ENCODE results near the gene CEP170. TPM values are rescaled to one million over a fixed set of nuclear protein-coding genes. Genes with fewer than 3 reads are reported as not detected.

The CEP170 gene
- total RNA-seq, 1 experiment from 2014 or later = 55.2 TPM

DNA sequence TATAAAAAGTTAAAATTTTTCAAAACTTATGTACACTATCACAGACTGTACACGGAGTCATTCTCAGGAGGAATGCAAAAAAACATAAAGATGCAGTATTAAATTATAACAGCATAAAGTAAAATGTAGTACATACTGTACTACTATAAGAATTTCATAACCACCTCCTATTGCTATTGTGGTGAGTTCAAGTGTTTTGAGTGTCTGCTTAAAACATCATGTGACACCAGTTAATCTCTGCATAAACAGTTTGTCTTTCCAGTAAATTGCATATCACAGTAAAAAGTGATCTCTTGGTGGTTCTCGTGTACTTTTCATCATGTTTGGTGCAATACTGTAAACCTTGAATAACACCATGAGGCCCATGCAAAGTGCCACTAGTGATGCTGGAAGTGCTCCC, 46.0 kb upstream of the CEP170 start:
- H3K4me1 ChIP-seq (ENCODE audit: control insufficient read depth in 1 of 2, insufficient read depth in 2 of 2, low read length in 2 of 2) = no peaks in the 10 kb centered on the region
- H3K9me2 ChIP-seq (ENCODE audit: insufficient read depth) = no peaks in the 10 kb centered on the region
- no peak overlapping the region for H3K9ac ChIP-seq (ENCODE audit: low read length)
- RAD21 ChIA-PET (ENCODE audit: low non-redundant PET in 1 of 2, low total read pairs in 2 of 2, uncharacterized antibody in 2 of 2, unreplicated experiment in 2 of 2) = no interaction called here
- no peak overlapping the region for H3K4me2 ChIP-seq (ENCODE audit: low read length)
- ATAC-seq (no peak), DNase-seq (ENCODE audit: low read depth, low spot score) (no peak)
- H3K9me3 ChIP-seq (ENCODE audit: control insufficient read depth in 1 of 2, insufficient read depth in 1 of 2, low read depth in 1 of 2, low read length in 2 of 2) = no peaks in the 10 kb centered on the region
- CTCF ChIA-PET = no interaction called here
- no peak overlapping the region for H3K4me3 ChIP-seq (replicated peaks in 1 of 2; ENCODE audit: low read depth in 1 of 2, low read length in 2 of 2)
- BruUV-seq (replicated peaks) = no TSS peak
- no peaks in the 10 kb centered on the region for H3K27me3 ChIP-seq (ENCODE audit: insufficient read depth, low read length)
- no peak for TF ChIP-seq POLR2AphosphoS5 (IDR thresholded peaks at IDR 0.05; ENCODE audit: low read depth, low read length)
- no peak for TF ChIP-seq EZH2 (IDR thresholded peaks at IDR 0.05)
- no peak for TF ChIP-seq YY1 (IDR thresholded peaks at IDR 0.05; ENCODE audit: extremely low read depth, insufficient replicate concordance, low read depth, low read length)
- TF ChIP-seq FOSL1 (IDR thresholded peaks at IDR 0.05; ENCODE audit: low read depth) = no peak
- TF ChIP-seq SP1 (IDR thresholded peaks at IDR 0.05; ENCODE audit: low read depth) = no peak
- no peak for TF ChIP-seq TCF7L2 (IDR thresholded peaks at IDR 0.05; ENCODE audit: borderline replicate concordance, extremely low read depth, insufficient read depth, insufficient read length)
- no peak for TF ChIP-seq CBX3 (IDR thresholded peaks at IDR 0.05; ENCODE audit: low read depth)
- TF ChIP-seq SRF (IDR thresholded peaks at IDR 0.05; ENCODE audit: low read depth) = no peak
- no peak for TF ChIP-seq ELF1 (IDR thresholded peaks at IDR 0.05; ENCODE audit: borderline replicate concordance, low read depth)
- no peaks in the 10 kb centered on the region for H3K36me3 ChIP-seq (ENCODE audit: control insufficient read depth in 1 of 2, insufficient read depth in 2 of 2, low read length in 2 of 2)
- POLR2A ChIA-PET = no interaction called here
- H3K27ac ChIP-seq (ENCODE audit: low read depth, low read length) = no peak overlapping the region
- H2AFZ ChIP-seq (ENCODE audit: low read depth, low read length, poor library complexity, severe bottlenecking) = no peak overlapping the region
- H4K20me1 ChIP-seq (ENCODE audit: insufficient read depth) = no peaks in the 10 kb centered on the region
- H3K79me2 ChIP-seq (ENCODE audit: insufficient read depth, low read length) = no peaks in the 10 kb centered on the region
- intact Hi-C loops (cut with micrococcal nuclease) = no loop called here

DNA sequence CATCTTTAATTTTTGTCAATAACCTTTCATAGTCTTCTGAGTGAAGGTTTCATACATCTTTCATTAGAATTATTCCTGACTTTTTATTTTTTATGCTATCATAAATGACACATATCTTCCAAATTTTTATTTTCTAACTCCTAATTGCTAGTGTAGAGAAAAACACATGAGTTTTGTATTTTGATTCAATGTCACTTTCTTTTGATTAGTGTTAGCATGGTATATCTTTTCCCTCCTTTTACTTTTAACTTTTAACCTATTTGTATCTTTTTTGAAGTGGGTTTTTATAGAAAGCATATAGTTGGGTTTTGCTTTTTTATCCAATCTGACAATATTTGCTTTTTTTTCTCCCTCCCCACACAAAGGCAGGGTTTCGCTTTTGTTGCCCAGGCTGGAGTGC, 44.0 kb upstream of the CEP170 start:
- Histone ChIP-seq H3K9me2 (ENCODE audit: insufficient read depth) (no peaks in the 10 kb centered on the region), H3K36me3 (ENCODE audit: control insufficient read depth in 1 of 2, insufficient read depth in 2 of 2, low read length in 2 of 2) (no peaks in the 10 kb centered on the region), H3K27ac (ENCODE audit: low read depth, low read length) (no peak overlapping the region), H3K4me3 (replicated peaks in 1 of 2; ENCODE audit: low read depth in 1 of 2, low read length in 2 of 2) (no peak overlapping the region), H3K27me3 (ENCODE audit: insufficient read depth, low read length) (no peaks in the 10 kb centered on the region), H2AFZ (ENCODE audit: low read depth, low read length, poor library complexity, severe bottlenecking) (no peak overlapping the region), H3K9me3 (ENCODE audit: control insufficient read depth in 1 of 2, insufficient read depth in 1 of 2, low read depth in 1 of 2, low read length in 2 of 2) (no peaks in the 10 kb centered on the region), H3K9ac (ENCODE audit: low read length) (no peak overlapping the region), H3K4me1 (ENCODE audit: control insufficient read depth in 1 of 2, insufficient read depth in 2 of 2, low read length in 2 of 2) (no peaks in the 10 kb centered on the region), H3K4me2 (ENCODE audit: low read length) (no peak overlapping the region), H4K20me1 (ENCODE audit: insufficient read depth) (no peaks in the 10 kb centered on the region), H3K79me2 (ENCODE audit: insufficient read depth, low read length) (no peaks in the 10 kb centered on the region)
- TF ChIP-seq SRF (IDR thresholded peaks at IDR 0.05; ENCODE audit: low read depth) (no peak), CTCF (IDR thresholded peaks at IDR 0.05 in 2 of 3, conservative IDR thresholded peaks at IDR 0.05 in 1 of 3; ENCODE audit: borderline replicate concordance in 1 of 3, insufficient read depth in 1 of 3, low read depth in 2 of 3, low read length in 2 of 3) (no peak), EZH2phosphoT487 (IDR thresholded peaks at IDR 0.05; ENCODE audit: borderline replicate concordance) (no peak), ZNF274 (IDR thresholded peaks at IDR 0.05; ENCODE audit: low read depth, low read length) (no peak), RAD21 (IDR thresholded peaks at IDR 0.05; ENCODE audit: low read depth) (no peak), CEBPB (IDR thresholded peaks at IDR 0.05; ENCODE audit: low read depth) (no peak)
- TF ChIP-seq, protein P1, sequence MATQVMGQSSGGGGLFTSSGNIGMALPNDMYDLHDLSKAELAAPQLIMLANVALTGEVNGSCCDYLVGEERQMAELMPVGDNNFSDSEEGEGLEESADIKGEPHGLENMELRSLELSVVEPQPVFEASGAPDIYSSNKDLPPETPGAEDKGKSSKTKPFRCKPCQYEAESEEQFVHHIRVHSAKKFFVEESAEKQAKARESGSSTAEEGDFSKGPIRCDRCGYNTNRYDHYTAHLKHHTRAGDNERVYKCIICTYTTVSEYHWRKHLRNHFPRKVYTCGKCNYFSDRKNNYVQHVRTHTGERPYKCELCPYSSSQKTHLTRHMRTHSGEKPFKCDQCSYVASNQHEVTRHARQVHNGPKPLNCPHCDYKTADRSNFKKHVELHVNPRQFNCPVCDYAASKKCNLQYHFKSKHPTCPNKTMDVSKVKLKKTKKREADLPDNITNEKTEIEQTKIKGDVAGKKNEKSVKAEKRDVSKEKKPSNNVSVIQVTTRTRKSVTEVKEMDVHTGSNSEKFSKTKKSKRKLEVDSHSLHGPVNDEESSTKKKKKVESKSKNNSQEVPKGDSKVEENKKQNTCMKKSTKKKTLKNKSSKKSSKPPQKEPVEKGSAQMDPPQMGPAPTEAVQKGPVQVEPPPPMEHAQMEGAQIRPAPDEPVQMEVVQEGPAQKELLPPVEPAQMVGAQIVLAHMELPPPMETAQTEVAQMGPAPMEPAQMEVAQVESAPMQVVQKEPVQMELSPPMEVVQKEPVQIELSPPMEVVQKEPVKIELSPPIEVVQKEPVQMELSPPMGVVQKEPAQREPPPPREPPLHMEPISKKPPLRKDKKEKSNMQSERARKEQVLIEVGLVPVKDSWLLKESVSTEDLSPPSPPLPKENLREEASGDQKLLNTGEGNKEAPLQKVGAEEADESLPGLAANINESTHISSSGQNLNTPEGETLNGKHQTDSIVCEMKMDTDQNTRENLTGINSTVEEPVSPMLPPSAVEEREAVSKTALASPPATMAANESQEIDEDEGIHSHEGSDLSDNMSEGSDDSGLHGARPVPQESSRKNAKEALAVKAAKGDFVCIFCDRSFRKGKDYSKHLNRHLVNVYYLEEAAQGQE (IDR thresholded peaks at IDR 0.05; ENCODE audit: low read depth) = no peak
- CTCF ChIA-PET = no interaction called here
- RAD21 ChIA-PET (ENCODE audit: low non-redundant PET in 1 of 2, low total read pairs in 2 of 2, uncharacterized antibody in 2 of 2, unreplicated experiment in 2 of 2) = no interaction called here
- no peak for DNase-seq (ENCODE audit: low read depth, low spot score)
- POLR2A ChIA-PET = no interaction called here
- intact Hi-C loops (cut with micrococcal nuclease) = no loop called here
- ATAC-seq = no peak
- no TSS peak for BruUV-seq (replicated peaks)
